GM15510 (cell line): ENCODE results near the gene HACD3.
A peak's percentile ranks its signal among the peaks of the same experiment; 100 is the strongest.

ENCODE experiments used
- POLR2A ChIP-seq: IDR thresholded peaks from 3 replicates; pipeline ENCODE4 v1.6.1; 2011; ENCODE audit warnings: borderline replicate concordance; ENCODE audit not compliant: insufficient read length; ENCODE audit errors: extremely low read depth

HACD3 gene, protein sequence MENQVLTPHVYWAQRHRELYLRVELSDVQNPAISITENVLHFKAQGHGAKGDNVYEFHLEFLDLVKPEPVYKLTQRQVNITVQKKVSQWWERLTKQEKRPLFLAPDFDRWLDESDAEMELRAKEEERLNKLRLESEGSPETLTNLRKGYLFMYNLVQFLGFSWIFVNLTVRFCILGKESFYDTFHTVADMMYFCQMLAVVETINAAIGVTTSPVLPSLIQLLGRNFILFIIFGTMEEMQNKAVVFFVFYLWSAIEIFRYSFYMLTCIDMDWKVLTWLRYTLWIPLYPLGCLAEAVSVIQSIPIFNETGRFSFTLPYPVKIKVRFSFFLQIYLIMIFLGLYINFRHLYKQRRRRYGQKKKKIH

GRCh38 chr15:65530318-65531111, at the start of gene HACD3:
HACD3 (plus strand) TSS chr15:65530463; CDS start chr15:65530632, 169 bp downstream.
- TF ChIP-seq POLR2A, result peak; percentile 81

GRCh38 chr15:65484876-65485275, 45.4 kb upstream of the HACD3 start:
- TF ChIP-seq POLR2A, result no peak

DNA sequence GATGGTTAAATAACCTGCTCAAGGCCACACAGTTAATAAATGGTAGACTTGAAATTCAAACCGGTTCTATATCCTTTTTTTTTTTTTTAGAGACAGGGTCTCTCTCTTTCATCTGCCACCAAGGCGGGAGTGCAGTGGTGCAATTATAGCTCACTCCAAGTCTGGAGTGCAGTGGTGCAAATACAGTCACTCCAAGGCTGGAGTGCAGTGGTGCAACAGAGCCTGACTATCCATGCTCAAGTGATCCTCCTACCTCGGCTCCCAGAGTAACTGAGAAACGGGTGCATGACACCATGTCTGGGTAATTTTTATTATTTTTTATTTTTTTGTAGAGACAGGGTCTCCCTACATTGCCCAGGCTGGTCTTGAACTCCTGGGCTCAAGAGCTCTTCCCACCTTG, 36.2 kb upstream of the HACD3 start:
- no peak for TF ChIP-seq POLR2A

DNA sequence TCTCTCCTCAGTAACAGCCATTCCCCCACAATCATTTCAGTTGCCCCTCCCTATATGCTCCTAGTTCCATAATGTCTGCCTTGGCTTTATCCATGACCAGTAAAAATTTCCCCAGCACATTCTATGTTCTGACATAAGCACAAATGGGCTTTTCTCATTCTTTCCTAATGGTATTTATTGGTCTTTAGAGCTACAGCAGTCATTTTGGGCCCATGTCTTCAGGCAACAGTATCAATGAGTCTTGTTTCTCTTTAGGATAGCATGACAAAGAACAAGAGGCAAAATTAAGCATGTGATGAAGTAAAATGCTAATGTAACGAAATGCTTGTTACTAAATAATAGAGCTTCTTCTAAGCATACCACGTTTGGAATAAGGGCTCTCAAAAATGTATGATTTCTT, 20.9 kb upstream of the HACD3 start:
- no peak for TF ChIP-seq POLR2A

DNA sequence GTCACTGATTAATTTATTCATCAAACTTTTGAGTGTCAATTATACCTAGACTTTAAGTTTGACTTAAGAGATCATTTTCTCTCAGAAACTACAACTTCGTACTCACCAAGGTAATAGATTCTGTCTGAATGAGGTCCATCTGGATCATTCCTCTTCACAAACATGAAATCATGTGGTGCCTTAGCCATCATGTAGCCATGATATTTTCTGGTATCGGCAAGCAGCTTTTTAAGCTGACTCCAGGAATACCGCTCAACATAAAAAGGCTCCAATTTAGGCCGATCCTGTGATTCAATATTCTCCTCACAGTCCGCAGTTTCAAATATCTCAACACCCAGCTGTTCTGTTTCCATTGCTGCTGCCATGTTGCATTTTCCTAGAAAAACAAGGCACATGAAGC, 18.1 kb upstream of the HACD3 start:
- no peak for TF ChIP-seq POLR2A

DNA sequence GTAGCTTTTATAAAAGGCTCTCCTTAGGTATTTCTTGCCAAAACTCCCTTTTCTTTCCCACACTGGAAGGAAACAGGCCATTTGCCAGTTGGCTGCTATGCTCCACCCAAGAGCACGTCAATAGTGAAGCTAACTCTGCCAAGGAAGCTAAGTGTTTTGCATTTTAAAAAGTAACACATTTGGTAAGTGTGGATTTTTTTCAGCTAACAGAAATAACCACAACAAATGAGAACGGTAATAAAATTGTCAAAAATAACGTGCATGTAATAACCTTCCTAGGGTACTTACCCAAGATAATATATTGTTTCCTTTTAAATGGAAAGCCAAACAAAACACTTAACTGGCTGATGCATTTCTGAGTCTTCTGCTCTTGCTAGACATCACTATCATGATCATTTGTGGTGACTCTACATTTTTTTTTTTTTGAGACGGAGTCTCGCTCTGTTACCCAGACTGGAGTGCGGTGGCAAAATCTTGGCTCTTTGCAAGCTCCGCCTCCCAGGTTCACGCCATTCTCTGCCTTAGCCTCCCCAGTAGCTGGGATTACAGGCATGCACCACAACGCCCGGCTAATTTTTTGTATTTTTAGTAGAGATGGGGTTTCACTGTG, 17.4 kb upstream of the HACD3 start:
- no peak for TF ChIP-seq POLR2A

GRCh38 chr15:65516997-65517865, 13.0 kb upstream of the HACD3 start, which contains the start of gene DPP8:
DPP8 (minus strand) TSS chr15:65517689; CDS start chr15:65512553, 5,136 bp downstream.
- peak; percentile 76 for TF ChIP-seq POLR2A

DNA sequence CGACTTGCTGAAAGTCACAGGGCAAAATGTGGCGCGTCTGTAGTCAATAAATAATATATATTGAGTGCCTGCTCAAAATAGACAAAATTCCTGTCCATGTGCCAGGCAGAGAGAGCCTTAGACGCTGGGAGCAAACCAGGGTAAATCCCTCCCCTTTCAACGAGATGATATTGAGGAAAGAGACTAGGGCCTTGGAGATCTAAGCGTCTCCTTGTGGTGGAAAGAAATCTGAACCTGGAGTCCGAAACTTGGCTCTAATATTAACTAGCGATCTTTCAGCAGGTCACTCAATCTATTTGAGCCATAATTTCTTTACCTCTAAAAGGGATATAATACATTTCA, 12.4 kb upstream of the HACD3 start:
- no peak for TF ChIP-seq POLR2A

GRCh38 chr15:65518633-65519285, 11.5 kb upstream of the HACD3 start:
- TF ChIP-seq POLR2A, result no peak

DNA sequence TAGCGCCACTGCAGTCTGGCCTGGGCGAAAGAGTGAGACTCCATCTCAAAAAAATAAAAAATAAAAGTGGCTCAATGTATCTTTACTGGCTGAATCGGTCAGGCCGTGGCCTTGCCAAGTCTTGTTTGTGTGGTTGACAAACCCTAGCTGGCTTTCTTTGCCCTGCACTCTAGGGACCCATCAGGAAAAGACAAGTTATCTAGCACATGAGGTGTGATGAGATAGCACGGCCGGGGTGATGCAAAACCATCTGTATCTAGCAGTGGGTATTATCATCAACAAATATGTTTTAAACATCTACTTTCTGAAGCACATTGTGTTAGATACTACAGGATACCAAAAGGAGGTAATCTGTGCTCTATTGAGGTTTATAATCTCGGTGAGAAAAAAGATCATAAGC, 8.9 kb upstream of the HACD3 start:
- TF ChIP-seq POLR2A, result no peak

- TF ChIP-seq POLR2A, result no peak
Observed at GRCh38 chr15:65524226-65524625, 6.0 kb upstream of the HACD3 start.

DNA sequence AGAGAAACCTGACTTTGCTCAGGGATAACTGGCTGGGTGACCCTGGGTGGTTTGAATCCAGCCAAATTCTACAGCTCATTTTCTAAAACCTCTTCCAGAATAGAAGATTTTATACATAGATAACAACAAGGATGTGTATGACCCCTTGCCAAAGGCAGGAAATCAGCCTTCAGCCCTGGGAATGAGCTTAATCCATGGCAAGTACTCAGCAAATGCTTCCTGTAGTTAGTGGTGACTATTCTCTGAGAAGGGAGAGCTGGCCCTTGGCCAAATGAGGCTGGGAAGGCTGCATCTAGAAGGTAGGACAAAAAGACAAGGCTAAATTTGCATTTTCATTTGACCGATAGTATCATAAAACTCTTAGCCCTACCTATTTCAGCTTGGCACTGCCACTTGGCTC, 4.6 kb upstream of the HACD3 start:
- TF ChIP-seq POLR2A, result no peak

DNA sequence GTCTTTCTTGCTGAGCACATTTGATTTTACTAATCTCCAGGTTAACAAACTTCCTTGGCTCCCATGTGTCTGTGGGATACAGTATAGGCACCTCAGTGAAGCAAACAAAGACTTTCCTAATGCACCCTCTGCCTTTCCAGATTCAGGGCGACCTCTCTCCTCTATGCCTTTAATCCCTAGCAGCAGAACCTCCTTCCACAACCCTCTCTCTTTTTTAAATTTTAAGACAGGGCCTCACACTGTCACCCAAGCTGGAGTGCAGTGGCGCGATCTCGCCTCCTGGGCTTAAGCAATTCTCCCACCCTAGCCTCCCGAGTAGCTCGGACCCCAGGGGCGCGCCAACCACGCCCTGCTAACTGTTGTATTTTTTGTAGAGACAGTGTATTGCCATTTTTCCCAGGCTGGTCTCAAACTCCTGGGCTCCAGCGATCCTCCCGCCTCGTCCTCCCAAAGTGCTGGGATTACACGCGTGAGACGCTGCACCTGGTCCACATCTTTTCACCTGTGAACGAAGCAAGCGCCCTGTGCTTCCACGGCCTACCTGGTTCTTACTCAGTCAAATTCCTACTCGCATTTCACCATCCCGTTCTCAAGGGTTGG, 1.7 kb upstream of the HACD3 start:
- no peak for TF ChIP-seq POLR2A
